ENCODE measurements around the gene SETD1A. TPM values are rescaled to one million over a fixed set of nuclear protein-coding genes. Genes with fewer than 3 reads are reported as not detected.

SETD1A gene
- total and polyA plus RNA-seq, 2 donors from 2014 or later: 4.8 to 18.8 TPM

GRCh38 chr16:30921748-30922419 is 35.7 kb upstream of the SETD1A start:
- TF ChIP-seq, protein P1, sequence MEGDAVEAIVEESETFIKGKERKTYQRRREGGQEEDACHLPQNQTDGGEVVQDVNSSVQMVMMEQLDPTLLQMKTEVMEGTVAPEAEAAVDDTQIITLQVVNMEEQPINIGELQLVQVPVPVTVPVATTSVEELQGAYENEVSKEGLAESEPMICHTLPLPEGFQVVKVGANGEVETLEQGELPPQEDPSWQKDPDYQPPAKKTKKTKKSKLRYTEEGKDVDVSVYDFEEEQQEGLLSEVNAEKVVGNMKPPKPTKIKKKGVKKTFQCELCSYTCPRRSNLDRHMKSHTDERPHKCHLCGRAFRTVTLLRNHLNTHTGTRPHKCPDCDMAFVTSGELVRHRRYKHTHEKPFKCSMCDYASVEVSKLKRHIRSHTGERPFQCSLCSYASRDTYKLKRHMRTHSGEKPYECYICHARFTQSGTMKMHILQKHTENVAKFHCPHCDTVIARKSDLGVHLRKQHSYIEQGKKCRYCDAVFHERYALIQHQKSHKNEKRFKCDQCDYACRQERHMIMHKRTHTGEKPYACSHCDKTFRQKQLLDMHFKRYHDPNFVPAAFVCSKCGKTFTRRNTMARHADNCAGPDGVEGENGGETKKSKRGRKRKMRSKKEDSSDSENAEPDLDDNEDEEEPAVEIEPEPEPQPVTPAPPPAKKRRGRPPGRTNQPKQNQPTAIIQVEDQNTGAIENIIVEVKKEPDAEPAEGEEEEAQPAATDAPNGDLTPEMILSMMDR (IDR thresholded peaks at IDR 0.05; ENCODE audit: borderline replicate concordance, extremely low read depth, insufficient read depth): peak; percentile 87
- H3K9me3 ChIP-seq (ENCODE audit: control insufficient read depth in 2 of 3, insufficient read depth in 1 of 3, low read length in 3 of 3): no peaks in the 10 kb centered on the region
- H3K4me1 ChIP-seq (ENCODE audit: control insufficient read depth in 2 of 3, insufficient read depth in 2 of 3, low read depth in 1 of 3, low read length in 3 of 3): peaks cover 0 to 4% (median 2%) of the 10 kb centered on the region in 3 donors
- peak overlapping the region; percentile 80 to 94 (median 88) for H3K4me3 ChIP-seq (ENCODE audit: low read length in 3 of 3)
- H3K27ac ChIP-seq (ENCODE audit: low read depth in 2 of 2, low read length in 2 of 2): peak overlapping the region; percentile 86 to 87
- intact Hi-C loops (cut with DNase I): no loop called here
- no peaks in the 10 kb centered on the region for H3K27me3 ChIP-seq (ENCODE audit: control insufficient read depth, insufficient read depth, low read length)
- no peaks in the 10 kb centered on the region for H3K36me3 ChIP-seq (ENCODE audit: control insufficient read depth in 2 of 3, insufficient read depth in 3 of 3, low read length in 3 of 3)
- peak overlapping the region; percentile 55 to 73 (median 59) for H3K9ac ChIP-seq (ENCODE audit: low read length in 3 of 3)
- peak; percentile 96 to 98 (median 98) for DNase-seq
- no peak for FAIRE-seq

DNA sequence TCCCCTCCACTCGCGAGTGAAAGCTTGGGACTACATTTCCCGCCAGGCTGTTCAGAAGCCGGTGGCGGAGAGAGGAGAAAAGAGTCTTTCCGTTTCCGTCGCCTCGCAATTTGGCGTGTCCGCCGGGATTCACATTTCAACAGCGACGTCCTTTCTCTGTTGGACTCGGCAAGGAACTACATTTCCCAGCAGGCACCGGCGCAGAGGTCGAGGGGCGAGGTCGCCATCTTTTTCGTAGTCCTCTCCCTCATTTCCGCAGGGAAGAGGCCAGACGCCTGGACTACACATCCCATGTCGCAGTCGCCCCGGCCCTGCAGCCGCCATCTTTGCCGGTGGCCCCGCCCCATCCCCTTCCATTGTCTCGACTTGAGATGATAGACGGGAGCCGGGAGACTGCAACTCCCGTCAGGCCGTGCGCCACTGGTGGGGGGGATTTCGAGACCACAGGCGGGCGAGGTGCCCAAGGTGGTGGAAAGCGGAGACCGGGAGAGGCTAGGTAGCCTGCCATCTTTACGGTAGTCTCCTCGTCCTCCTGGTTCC is 35.1 kb upstream of the SETD1A start:
- Histone ChIP-seq H3K4me3 (ENCODE audit: low read length in 3 of 3) (peak overlapping the region; percentile 88 to 97 (median 94)), H3K27me3 (ENCODE audit: control insufficient read depth, insufficient read depth, low read length) (no peaks in the 10 kb centered on the region), H3K27ac (ENCODE audit: low read depth in 2 of 2, low read length in 2 of 2) (peak overlapping the region; percentile 96 to 98), H3K9me3 (ENCODE audit: control insufficient read depth in 2 of 3, insufficient read depth in 1 of 3, low read length in 3 of 3) (no peaks in the 10 kb centered on the region), H3K9ac (ENCODE audit: low read length in 3 of 3) (peak overlapping the region; percentile 34 to 93 (median 87)), H3K4me1 (ENCODE audit: control insufficient read depth in 2 of 3, insufficient read depth in 2 of 3, low read depth in 1 of 3, low read length in 3 of 3) (peaks cover 0 to 4% (median 2%) of the 10 kb centered on the region in 3 donors), H3K36me3 (ENCODE audit: control insufficient read depth in 2 of 3, insufficient read depth in 3 of 3, low read length in 3 of 3) (no peaks in the 10 kb centered on the region)
- intact Hi-C loops (cut with DNase I): no loop called here
- FAIRE-seq (peak; percentile 99), DNase-seq (peak; percentile 100)
- TF ChIP-seq, protein P1 (IDR thresholded peaks at IDR 0.05; ENCODE audit: borderline replicate concordance, extremely low read depth, insufficient read depth): no peak

DNA sequence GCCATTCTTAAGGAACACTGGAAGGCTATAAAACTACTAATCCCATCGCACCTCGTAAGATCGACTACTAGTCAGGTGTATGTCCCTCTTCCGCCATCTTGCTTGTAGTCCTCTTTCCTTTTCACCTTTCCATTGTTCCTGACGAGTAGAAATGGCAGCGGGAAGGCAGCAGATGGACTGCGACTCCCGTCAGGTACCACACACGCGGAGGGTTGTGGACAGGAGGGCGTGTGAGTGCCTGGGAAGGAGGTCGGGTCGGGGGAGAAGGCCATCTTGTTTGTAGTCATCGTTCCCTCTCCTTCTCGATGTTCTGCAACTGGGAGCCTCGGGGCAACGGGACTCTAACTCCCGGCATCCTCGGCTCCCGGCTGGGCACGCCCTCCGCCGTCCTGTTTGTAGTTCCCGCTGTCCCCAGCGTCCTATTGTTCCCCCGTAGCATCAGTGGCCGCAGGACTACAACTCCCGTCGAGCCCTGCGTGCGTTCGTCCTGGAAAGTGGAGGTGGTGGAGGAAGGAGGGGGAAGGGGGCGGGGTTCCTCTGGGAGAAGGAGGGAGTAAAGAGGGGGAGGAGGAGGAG is 34.5 kb upstream of the SETD1A start:
- H3K36me3 ChIP-seq (ENCODE audit: control insufficient read depth in 2 of 3, insufficient read depth in 3 of 3, low read length in 3 of 3): no peaks in the 10 kb centered on the region
- peak overlapping the region; percentile 34 to 93 (median 87) for H3K9ac ChIP-seq (ENCODE audit: low read length in 3 of 3)
- TF ChIP-seq, protein P1 (IDR thresholded peaks at IDR 0.05; ENCODE audit: borderline replicate concordance, extremely low read depth, insufficient read depth): no peak
- intact Hi-C loops (cut with DNase I): no loop called here
- peaks cover 0 to 4% (median 2%) of the 10 kb centered on the region in 3 donors for H3K4me1 ChIP-seq (ENCODE audit: control insufficient read depth in 2 of 3, insufficient read depth in 2 of 3, low read depth in 1 of 3, low read length in 3 of 3)
- FAIRE-seq: no peak
- peak overlapping the region; percentile 77 to 97 (median 94) for H3K4me3 ChIP-seq (ENCODE audit: low read length in 3 of 3)
- no peaks in the 10 kb centered on the region for H3K27me3 ChIP-seq (ENCODE audit: control insufficient read depth, insufficient read depth, low read length)
- DNase-seq: peak; percentile 100
- peak overlapping the region; percentile 96 to 98 for H3K27ac ChIP-seq (ENCODE audit: low read depth in 2 of 2, low read length in 2 of 2)
- H3K9me3 ChIP-seq (ENCODE audit: control insufficient read depth in 2 of 3, insufficient read depth in 1 of 3, low read length in 3 of 3): no peaks in the 10 kb centered on the region

All from kidney (tissue), 14 donors.